CD4-positive, alpha-beta T cell treated with Interferon alpha-2 for 1 hour (primary cell): Measurements from ENCODE around the gene GLIS1.

Experiments used
- DNase-seq, 2 donors: peaks; one replicate each; pipeline ENCODE4 v3.0.0-alpha.2; 2020 to 2022

Gene GLIS1

DNA sequence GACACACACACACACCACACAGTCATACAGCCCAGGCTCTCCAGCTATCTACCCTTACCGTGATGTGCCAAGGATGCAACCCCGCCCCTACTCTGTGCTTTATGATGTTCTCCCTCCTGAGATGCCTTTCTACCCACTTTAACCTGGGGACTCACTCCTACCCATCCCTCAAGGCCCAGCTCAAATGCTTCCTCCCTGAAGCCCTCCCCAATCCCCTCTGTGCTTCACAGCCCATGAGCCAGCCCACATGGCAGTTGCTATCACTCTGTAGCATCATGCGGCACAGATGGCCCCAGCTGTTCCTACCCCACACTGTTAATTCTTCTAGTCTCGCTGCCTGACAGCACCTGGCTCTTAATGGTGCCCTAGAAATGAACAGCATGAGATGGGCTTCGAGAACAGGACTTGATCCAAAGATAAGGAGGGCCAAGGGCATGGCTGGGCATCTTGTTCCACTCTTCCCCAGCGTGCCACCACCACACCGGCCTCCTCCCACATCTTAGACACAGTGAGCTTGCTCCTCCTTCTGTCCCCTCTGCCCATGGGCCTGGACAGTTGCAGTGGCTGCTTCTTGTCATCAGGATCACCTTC, 109.8 kb downstream of the GLIS1 start:
- DNase-seq, result no peak

DNA sequence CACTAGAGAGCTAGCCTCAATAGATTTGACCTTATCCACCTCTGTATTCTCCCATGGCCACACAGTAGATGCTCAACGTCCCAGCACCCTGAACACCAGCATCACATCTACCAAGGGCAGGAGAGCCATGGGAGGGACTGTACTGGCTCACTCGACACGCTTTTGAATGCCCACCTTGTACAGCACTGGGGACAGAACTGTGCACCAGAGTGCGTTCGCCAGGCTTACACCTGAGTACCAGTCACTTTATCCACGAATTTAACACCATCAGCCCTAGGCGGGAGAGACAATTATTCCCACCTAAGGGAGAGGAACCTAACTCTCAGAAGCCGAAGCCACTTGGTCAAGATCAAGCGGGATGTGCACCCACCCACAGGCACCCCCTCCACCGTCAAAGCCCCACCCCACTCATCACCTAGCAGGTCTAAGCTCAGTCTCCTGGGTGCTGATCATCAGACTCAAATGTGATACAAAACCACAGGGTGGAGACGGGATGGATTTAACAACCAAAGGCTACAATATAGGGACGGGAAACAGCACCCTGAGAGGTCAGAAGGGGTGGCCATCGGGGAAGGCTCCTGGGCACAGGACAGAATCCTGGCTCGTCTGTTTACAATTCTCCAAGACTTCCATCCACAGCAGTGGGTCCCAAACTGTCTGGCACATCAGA, 110.5 kb downstream of the GLIS1 start:
- no peak for DNase-seq

DNA sequence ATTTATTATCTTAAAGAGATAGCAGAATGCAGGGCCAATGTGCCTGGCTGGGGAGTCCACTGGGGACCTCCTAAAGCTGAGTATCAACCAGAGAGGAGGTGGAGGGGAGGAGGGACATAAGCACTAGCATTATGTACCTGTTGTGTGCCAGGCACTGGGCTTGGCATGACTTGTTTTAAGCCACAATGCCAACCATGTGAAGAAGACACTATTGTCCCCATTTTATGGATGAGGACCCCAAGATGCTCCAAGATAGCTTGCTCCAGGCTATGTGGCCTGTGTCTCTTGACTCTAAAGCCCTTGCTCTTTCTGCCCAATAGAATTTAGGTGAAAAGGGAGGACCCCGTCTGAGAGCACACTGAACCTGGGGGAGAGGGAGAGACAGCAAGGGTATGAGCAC, 111.3 kb downstream of the GLIS1 start:
- no peak for DNase-seq

DNA sequence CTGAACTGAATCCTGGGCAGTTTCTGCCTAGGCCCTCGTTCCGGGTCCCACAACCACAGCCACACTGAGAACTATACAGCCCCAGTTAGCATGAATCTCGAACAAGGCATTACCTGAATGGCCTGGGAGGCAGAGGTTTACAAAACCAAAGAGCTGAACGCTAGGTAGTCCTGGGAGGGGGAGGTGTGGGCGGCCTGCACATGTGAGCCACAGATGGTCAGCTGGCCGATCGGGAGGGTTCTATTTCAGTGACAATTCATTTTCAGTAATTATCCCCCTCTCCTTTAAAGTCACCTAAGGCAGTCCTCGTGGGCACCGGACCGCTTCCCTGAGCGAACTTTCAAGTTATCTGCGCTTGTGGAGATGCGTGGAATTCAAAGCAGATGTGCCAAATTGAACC, 111.9 kb downstream of the GLIS1 start:
- DNase-seq, result no peak

DNA sequence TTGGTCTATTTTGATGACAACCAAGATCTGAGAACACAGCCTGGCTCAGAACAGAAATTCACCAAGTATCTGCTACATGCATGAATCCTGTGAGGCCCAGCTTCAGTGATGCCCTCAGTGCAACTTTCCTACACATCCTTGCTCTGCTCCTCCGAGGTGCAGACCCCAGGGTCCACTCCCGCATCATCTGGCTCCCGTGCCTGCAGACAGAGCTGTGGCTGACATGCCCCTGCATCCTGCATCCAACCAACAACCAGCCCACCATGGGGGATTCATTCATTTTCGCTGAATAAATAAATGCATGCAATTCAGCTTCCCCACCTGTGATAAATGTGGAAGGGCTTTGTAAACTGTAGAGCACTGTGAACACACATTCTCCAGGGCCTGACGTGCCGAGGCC, 112.3 kb downstream of the GLIS1 start:
- no peak for DNase-seq

DNA sequence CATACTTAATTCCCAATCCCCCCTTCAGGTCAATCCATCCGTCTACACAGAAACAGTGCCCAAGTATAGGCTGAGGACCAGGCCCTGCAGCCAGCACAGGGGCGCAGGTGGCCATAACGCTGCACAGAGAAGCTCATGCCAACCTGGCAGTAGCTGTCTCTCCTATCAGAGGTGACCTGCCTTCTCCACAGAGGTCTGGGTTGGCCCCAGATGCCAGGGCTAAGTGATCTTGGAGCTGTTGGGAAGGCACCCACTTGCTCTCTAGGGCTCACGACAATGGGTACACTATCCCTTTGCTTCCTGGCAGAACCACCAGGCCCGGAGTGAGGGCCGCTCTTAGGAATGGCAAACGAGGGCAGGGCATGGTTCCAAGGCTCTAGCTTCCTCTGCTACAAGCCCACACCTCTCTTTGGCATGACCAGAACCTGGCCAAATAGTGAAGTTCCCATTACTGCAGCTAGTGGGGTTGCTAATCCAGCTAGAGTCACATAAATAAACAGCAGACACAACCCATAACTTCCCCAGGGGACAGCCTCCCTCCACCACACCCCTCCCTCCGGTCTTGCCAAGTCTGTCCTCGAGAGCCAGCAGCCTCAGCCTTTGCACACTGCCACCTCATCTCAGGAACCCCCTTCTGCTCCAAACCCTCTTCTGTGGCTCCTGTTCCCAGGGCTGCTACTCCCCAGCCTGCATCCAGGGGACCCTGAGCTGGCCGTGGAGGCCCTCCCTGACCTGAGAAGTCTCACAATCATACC, 113.0 kb downstream of the GLIS1 start:
- no peak for DNase-seq

DNA sequence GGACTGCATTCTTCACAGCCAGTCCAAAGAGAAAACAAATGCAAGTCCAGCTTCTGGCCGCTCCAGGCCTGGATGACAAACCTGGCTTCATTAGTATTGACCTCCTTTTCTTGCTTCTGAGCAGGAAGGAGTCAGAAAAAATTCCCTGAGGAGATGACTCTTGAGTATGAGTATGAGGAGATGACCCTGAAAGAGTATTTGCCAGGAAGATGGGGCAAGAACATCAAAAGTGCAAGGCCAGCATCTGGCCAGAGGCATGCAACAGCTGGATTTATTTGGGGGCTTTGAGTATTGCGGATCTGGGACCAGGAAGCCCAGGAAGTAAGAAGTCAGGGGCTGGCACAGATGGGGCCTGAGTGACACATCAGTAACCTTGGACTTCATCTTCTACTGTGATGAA, 113.9 kb downstream of the GLIS1 start:
- no peak for DNase-seq

DNA sequence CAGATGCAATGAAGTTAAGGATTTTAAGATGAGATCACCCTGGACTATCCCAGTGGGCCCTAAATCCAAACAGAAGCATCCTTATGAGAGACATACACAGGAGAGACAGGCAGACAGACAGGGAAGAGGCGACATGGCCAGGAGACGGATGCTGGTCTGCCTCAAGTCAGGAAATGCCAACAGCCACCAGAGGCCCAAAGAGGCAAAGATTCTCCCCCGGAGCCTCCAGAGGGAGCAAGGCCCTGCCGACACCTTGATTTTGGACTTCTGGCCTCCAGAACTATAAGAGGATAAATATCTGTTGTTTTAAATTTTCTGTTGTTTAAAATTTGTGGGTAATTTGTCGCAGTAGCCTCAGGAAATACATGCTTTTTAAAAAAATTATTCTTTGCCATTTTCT, 116.4 kb downstream of the GLIS1 start:
- no peak for DNase-seq

DNA sequence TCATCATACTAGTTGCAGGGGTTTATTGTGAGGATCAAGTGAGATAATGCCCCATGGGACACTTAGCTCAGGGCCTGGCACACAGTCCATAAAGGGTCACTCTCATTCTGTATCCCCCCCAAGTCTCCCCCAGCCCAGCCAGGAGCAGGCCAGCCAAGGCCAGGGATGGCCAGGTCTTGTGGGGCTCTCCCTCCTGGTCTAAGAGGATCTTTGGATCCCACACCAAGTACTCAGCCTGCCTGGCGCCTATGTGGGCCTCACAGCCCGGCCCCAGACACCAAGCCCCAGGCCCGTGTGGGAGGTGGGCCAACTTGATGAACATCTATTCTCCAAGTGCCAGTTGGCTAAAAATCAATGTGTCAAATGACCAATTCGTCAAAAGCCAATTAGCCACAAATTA, 117.8 kb downstream of the GLIS1 start:
- DNase-seq, result no peak

DNA sequence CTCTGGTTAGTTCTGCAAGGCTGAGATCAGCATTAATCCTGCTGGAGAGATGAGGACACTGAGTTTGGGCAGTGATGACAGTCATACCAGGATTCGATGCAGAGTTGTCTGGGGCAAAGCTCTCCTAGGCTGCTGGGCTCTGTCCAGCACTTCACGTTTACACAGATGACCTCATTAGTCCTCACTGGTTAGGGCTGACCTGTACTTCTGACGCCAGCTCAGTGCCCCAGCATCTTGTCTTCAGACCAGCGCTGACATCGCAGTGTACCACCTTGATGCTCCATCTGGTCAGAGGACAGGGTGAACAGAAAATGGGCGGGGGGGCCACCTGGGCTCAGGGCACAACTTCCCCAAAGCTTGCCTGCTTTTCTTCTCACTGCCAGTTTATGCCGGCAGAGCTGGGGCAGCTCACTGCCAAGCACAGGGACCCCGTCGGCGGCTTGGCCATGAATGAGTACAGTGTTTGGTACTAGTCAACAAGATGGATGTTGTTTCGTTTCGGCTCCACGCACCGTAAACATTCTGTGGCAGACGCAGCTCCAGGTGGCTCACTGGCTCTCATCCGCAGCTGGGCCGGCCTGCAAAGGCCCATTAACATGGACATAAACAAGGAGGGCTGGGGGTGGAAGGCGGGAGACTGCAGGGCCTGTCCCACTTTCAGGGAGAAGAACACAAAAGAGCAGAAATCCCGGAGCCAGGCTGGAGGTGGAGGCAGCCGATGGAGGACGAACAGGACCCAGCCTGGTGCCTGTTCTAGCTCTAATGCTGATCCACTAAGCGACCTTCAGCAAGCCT, 118.7 kb downstream of the GLIS1 start:
- DNase-seq, result no peak

DNA sequence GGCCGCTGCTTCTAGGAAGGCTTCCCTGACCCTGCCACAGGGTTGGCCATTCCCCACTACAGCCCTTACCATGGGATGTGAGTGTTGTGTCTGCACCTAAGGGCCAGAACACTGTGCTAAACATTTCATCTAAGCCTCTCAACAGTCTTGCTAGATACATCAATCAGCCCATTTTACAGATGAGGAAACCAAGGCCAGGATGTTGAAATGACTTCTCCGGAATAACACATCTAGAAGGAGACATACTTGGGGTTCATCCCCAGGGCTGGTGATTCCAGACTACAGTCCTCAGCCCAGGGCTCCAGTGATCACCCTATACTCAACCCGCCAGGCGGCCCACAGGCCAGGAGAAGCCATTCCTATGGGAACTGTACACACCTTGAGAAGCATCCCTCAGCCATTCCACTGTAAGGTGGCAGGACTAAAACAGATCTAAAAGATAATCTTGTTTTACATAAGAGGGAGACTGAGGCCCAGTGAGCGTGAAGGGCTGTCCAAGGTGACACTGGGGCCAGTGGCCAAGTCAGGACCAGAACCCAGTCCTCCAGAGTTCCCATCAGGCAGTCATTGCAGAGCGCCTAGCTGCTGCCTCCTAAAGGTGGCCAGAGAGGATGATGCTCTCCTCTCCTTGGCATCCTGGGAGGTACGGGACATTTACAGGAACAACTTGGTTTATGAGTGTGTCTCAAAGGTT, 119.5 kb downstream of the GLIS1 start:
- DNase-seq, result no peak

DNA sequence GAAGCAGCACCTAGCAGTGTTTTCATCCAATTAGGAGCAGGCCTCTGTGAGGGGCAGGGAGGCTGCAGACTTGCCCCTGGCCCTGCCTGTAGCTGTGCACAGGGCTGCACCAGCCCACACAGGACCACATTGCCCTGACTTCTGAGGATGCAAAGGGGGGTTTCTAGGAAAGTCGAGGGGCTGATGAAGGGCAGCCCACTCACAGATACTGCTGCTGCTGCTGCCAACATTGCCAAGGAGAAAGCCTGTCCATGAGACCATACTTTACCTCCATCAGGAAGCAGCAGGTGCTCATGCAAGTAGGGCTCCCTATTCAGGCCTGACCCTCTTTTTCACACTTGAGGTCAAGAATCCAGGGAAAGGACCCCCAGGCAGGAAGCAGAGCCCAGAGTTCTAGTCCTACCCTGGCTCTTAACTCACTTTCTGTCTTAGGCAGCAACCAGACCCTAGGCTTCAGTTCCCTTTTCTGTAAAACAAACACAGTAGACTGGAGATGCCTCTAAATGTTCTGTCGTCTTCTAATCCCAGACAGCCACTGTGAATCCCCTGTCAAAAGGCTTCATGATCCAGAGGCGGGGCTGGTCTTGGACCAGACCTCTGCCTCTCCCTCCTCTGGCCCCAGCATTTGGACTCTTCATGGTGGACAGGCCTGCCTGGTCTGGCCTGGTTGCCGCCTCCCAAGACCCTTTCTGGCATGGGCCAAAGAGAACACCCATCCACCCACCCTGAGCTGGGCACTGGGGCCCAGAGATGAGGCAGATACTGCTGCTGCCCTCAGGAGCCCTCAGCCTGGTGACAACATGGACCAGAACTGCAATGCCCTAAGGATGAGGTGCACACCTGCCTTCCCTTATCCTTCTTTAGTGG, 120.2 kb downstream of the GLIS1 start:
- no peak for DNase-seq

DNA sequence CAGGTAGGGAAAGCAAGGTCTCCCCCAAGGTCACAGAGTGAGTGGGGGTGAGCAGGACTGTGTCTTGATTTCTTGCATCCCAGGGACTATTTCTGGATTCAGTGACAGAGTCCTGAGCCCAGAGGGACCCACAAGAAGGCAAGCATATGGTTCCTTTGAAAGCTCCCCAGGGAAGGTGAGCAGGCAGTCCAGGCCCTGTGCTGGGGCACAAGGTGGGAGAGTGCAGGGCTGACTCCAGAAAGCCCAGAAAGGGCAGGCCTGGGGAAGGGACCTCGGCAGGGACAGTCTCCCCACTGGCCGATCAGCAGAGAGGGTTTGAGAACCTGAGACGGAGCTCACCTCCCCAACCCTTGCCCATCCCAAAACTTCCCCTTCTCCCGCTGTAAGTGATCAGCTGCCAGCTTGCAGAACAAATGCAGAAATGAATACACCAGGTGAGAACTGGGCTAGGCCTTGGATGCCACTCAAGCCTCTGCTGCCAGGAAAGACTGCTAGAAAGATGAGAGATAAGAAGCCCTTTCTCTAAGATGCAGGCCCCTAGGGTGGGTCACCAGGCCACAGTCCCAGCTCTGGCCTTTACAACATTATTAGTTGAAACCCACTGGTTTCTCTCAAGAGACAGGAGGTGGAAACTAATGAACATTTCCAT, 121.0 kb downstream of the GLIS1 start:
- DNase-seq, result no peak

DNA sequence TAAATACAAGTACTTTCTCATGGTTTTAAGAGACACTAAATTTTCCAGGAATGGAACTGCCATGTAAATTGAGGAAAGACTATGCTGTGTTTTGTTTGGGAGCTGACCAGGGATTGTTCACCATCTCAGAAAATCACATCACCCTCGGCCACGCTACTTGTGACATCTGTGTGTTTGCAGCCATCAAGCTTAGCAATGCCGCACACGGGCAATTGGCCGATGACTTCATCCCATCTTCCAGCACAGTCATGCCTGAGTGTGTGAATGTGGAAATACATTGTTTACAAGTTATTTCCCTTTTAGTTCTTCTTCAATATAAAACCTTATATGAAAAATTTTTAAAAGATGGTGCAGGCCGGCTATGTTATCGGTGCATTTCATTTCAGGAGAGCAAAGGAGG, 121.6 kb downstream of the GLIS1 start:
- no peak for DNase-seq

DNA sequence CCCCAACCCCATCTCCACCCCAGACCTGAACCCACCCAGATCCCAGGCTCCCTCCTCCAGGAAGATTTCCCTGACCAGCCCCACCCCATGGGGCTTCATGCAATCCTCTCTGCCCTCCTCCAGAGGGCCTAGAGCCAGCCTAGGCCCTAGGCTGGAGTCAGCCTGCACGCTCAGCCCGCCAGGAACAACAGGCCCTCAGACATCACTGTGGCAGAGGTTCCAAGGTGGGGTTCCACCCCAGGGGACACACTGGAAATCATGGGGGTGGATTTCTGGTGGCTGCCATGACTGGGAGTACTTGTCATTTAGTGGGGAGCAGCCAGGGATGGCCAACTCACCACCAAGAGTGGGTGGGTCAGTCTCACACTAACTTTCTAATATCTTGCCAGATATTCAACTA, 122.0 kb downstream of the GLIS1 start:
- no peak for DNase-seq

DNA sequence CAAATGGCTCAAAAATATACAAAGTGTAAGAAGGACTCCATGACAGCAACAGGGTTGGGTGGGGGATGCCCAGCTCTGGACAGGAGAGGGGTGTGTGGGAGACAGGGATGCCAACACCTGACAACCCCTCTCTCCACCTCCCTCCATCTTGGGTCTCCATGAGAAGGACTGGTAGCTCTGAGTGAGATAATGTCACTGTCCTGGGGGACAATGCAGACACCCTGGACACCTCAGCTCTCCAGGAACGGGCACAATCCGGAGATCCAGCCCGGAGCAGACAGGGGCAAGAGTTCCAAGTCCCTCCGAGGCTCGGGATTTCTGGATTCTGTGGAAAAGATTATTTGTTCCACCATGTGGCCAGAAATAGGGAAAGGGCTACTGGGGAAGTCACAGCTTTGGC, 122.5 kb downstream of the GLIS1 start:
- DNase-seq, result no peak

DNA sequence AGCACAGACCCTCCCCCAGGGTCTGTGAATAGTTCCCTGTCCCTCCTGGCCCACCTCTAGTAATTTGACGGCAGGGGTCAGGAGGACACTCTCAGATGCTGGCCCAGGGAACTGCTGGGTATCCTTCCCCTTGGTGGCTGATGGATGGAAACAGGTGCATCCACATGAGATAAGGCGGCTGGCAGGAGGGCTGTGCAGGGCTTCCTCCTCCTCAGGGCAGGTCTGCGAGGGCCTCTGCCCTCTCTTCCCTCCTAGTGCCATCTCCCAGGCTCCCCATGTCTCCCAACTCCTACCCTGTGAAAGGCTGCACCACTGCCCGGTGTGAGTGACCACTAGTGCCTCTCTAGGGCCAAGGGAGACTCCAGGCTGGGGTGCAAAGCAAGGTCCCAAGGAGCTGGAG, 123.9 kb downstream of the GLIS1 start:
- DNase-seq, result no peak

DNA sequence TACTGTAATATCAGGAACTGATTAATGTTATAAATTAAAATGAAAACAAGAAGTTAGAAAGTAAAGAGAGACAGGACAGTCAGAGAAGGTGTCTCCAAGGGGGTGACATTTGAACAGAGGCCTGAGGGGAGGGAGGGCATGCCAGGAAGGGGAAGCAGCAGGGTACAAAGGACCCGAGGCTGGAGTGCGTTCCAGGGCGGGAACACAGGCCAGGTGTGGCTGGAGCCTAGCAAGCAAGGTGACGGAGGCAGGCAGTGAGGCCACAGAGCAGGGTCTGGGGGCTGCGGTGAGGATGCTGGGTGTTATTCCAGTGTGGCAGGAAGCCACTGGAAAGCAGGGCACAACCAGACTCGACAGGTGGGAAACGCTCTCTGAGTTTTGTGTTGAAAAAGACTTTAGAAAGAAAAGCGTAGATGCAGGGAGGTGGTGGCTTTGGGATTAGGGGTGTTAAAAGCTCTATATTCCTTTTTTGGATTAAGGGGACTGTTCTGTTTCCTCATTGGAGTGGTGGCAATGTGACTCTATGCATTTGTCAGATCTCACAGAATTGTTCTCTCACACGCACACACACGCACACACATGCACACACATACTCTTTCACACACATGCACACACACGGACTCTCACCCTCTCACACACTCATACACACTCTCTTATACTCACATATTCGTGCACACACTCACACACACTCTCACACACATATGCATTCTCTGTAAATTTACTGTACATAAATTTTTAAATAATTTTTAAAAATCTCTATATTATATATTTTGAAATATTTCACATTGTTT, 124.5 kb downstream of the GLIS1 start:
- no peak for DNase-seq

DNA sequence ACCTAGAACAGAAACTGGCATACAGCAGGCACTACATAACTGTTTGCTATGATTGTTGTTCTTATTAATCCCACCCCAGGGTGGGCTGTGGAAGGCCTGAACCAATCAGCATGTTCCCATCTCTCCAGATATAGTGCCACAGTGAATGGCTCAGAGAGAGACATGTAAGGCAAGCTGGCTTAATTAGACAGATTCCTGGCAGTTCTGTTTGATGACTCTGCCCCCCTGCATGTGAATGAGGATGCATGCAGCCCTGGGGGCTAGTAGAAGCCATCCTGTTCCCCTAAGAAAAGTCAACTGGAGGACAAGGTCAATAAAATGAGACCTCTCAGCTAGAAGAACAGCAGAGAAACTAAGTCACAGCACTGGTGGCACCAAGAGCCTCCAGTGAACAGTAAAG, 130.3 kb downstream of the GLIS1 start:
- DNase-seq, result no peak

DNA sequence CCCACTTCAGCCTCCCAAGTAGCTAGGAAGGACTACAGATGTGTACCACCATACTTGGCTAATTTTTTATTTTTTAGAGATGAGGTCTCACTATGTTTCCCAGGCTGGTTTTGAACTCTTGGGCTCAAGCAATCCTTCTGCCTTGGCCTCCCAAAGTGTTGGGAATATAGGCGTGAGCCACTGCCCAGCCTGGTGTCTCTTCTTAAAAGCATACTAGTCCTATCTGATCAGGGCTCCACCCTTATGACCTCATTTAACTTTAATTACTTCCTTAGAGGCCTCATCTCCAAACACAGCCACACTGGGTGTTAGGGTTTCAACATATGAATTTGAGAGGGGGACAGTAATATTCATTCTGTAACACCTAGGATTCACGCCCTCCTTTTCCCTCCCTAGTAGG, 130.9 kb downstream of the GLIS1 start:
- DNase-seq, result no peak

DNA sequence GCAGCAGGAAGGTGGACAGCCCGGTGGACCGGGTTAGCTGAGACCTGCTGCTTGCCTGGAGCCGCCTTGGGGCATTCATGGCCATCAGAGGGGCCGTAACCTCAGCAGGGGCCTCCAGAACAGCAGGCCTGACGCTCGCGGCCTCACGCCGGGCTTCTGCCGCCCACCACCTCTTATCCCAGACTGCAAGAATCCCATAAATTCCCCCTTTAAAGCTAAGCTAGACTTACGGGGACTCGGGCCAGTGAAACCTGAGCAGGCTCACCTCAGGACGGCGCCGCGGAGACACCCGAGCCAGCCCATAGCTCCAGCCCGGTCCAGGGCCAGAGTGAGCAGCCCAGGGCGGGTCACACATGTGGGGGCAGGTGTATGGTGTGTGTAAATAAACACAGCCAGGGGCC, 132.3 kb downstream of the GLIS1 start:
- no peak for DNase-seq
